KMS-11 (cell line): ENCODE measurements around the gene SARS1.
A peak's percentile ranks its signal among the peaks of the same experiment; 100 is the strongest.
"Not testable (repeated sequence)": the region's sequence is repeated elsewhere in the genome, so short reads cannot be mapped to it uniquely, and the experiment has no call there.

ENCODE experiments used
- H2AFZ ChIP-seq: fragments of 200-600 bp; sonication (generic); 2 replicates; pipeline ENCODE4 v1.6.1; 2016; ENCODE audit warnings: antibody characterized with exemption, mixed run types, low read depth
- H3K27ac ChIP-seq: fragments of 200-600 bp; sonication (generic); 2 replicates; pipeline ENCODE4 v1.6.1; 2016; ENCODE audit warnings: mild to moderate bottlenecking, mixed run types
- H3K27me3 ChIP-seq: fragments of 200-600 bp; sonication (generic); 2 replicates; pipeline ENCODE4 v1.6.1; 2017; ENCODE audit warnings: mild to moderate bottlenecking, low read depth, mixed run types, moderate library complexity; ENCODE audit not compliant: insufficient read depth
- H3K36me3 ChIP-seq: fragments of 200-600 bp; sonication (generic); 2 replicates; pipeline ENCODE4 v1.6.1; 2017; ENCODE audit warnings: mild to moderate bottlenecking, mixed run types; ENCODE audit not compliant: insufficient read depth
- H3K4me1 ChIP-seq: fragments of 200-600 bp; sonication (generic); 2 replicates; pipeline ENCODE4 v1.6.1; 2016; ENCODE audit warnings: mild to moderate bottlenecking, low read depth, mixed run types; ENCODE audit not compliant: poor library complexity, severe bottlenecking
- H3K4me2 ChIP-seq: fragments of 200-600 bp; sonication (generic); 2 replicates; pipeline ENCODE4 v1.7.0; 2016; ENCODE audit warnings: mild to moderate bottlenecking, mixed run types
- H3K4me3 ChIP-seq: fragments of 200-600 bp; sonication (generic); IDR thresholded peaks from 2 replicates; pipeline ENCODE4 v1.6.1; 2017; ENCODE audit warnings: low read depth, low read length, mixed read lengths; ENCODE audit not compliant: insufficient read depth
- H3K79me2 ChIP-seq: fragments of 200-600 bp; sonication (generic); 2 replicates; pipeline ENCODE4 v1.6.1; 2016; ENCODE audit warnings: low read depth, mixed run types; ENCODE audit not compliant: insufficient read depth
- H3K9ac ChIP-seq: fragments of 200-600 bp; sonication (generic); 2 replicates; pipeline ENCODE4 v1.6.1; 2016; ENCODE audit warnings: mild to moderate bottlenecking, mixed run types
- H4K20me1 ChIP-seq: fragments of 200-600 bp; sonication (generic); 2 replicates; pipeline ENCODE4 v1.6.1; 2016; ENCODE audit warnings: mild to moderate bottlenecking, mixed run types; ENCODE audit not compliant: insufficient read depth
- TF ChIP-seq, protein P1 (sequence below): fragments of 200-600 bp; sonication (generic); conservative IDR thresholded peaks from 2 replicates; pipeline ENCODE4 v1.6.1; 2017; ENCODE audit warnings: low read depth, mild to moderate bottlenecking, antibody characterized with exemption, low read length, moderate library complexity, mixed read lengths

Gene SARS1

DNA sequence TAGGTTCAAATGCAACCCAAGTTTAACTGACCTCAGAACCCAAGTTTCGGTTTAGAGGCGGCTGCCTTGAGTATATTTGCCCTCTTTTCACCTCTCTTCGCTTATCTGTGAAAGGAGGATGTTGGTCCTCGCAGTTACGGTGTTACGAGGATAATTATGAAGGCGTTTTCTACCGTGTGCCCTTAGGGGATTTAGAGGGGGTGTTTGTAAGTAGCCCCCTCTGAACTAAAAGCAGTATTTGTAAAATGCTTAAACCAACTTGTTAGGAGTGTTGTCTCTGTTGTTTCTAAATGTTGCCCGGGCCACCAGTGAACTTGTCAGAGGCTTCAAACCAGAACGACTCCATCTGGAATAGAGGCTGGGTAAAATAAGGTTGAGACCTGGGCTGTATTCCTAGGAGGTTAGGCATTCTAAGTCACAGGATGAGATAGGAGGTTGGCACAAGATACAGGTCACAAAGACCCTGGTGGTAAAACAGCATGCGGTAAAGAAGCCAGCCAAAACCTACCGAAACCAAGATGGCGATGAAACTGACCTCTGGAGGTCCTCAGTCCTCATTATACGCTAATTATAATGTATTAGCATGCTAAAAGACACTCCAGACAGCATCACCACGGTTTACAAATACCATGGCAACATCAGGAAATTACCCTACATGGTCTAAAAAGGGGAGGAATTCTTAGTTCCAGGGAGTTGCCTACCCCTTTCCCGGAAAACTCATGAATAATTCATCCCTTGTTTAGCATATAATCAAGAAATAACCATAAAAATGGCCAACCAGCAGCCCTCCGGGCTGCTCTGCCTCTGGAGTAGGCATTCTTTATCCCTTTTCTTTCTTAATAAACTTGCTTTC, 70.3 kb downstream of the SARS1 start:
- Histone ChIP-seq H3K4me3 (peak overlapping the region; percentile 98), H3K36me3 (no peaks in the 10 kb centered on the region), H3K9ac (peak overlapping the region; percentile 70), H3K79me2 (no peaks in the 10 kb centered on the region), H3K27ac (peak overlapping the region; percentile 70), H3K4me2 (peak overlapping the region; percentile 89), H3K4me1 (peaks cover 25% of the 10 kb centered on the region), H3K27me3 (no peaks in the 10 kb centered on the region), H4K20me1 (no peaks in the 10 kb centered on the region), H2AFZ (peak overlapping the region; percentile 84)
- TF ChIP-seq, protein P1, sequence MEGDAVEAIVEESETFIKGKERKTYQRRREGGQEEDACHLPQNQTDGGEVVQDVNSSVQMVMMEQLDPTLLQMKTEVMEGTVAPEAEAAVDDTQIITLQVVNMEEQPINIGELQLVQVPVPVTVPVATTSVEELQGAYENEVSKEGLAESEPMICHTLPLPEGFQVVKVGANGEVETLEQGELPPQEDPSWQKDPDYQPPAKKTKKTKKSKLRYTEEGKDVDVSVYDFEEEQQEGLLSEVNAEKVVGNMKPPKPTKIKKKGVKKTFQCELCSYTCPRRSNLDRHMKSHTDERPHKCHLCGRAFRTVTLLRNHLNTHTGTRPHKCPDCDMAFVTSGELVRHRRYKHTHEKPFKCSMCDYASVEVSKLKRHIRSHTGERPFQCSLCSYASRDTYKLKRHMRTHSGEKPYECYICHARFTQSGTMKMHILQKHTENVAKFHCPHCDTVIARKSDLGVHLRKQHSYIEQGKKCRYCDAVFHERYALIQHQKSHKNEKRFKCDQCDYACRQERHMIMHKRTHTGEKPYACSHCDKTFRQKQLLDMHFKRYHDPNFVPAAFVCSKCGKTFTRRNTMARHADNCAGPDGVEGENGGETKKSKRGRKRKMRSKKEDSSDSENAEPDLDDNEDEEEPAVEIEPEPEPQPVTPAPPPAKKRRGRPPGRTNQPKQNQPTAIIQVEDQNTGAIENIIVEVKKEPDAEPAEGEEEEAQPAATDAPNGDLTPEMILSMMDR = peak; percentile 6; the same call in 1 of the 2 replicates

DNA sequence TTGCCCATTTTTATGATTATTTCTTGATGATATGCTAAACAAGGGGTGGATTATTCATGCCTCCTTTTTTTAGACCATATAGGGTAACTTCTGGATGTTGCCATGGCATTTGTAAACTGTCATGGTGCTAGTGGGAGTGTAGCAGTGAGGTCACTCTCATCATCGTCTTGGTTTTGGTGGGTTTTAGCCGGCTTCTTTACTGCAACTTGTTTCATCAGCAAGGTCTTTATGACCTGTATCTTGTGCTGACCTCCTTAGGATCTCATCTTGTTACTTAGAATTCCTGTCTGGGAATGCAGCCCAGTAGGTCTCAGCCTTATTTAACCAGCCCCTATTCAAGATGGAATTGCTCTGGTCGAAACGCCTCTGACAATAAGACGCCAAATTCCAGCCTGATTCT, 73.0 kb downstream of the SARS1 start:
- not testable (repeated sequence) for H3K4me2 ChIP-seq, H3K79me2 ChIP-seq, H3K27ac ChIP-seq, H3K27me3 ChIP-seq, H3K4me3 ChIP-seq, H3K36me3 ChIP-seq, H2AFZ ChIP-seq, H4K20me1 ChIP-seq, H3K9ac ChIP-seq
- peaks cover 21% of the 10 kb centered on the region for H3K4me1 ChIP-seq
